KMS-11 (cell line): ENCODE data around the gene RAB40B.

Source experiments
- H2AFZ ChIP-seq: fragments of 200-600 bp; sonication (generic); 2 replicates; pipeline ENCODE4 v1.6.1; 2016; ENCODE audit warnings: antibody characterized with exemption, mixed run types, low read depth
- H3K27ac ChIP-seq: fragments of 200-600 bp; sonication (generic); 2 replicates; pipeline ENCODE4 v1.6.1; 2016; ENCODE audit warnings: mild to moderate bottlenecking, mixed run types
- H3K27me3 ChIP-seq: fragments of 200-600 bp; sonication (generic); 2 replicates; pipeline ENCODE4 v1.6.1; 2017; ENCODE audit warnings: mild to moderate bottlenecking, low read depth, mixed run types, moderate library complexity; ENCODE audit not compliant: insufficient read depth
- H3K36me3 ChIP-seq: fragments of 200-600 bp; sonication (generic); 2 replicates; pipeline ENCODE4 v1.6.1; 2017; ENCODE audit warnings: mild to moderate bottlenecking, mixed run types; ENCODE audit not compliant: insufficient read depth
- H3K4me1 ChIP-seq: fragments of 200-600 bp; sonication (generic); 2 replicates; pipeline ENCODE4 v1.6.1; 2016; ENCODE audit warnings: mild to moderate bottlenecking, low read depth, mixed run types; ENCODE audit not compliant: poor library complexity, severe bottlenecking
- H3K4me2 ChIP-seq: fragments of 200-600 bp; sonication (generic); 2 replicates; pipeline ENCODE4 v1.7.0; 2016; ENCODE audit warnings: mild to moderate bottlenecking, mixed run types
- H3K4me3 ChIP-seq: fragments of 200-600 bp; sonication (generic); IDR thresholded peaks from 2 replicates; pipeline ENCODE4 v1.6.1; 2017; ENCODE audit warnings: low read depth, low read length, mixed read lengths; ENCODE audit not compliant: insufficient read depth
- H3K79me2 ChIP-seq: fragments of 200-600 bp; sonication (generic); 2 replicates; pipeline ENCODE4 v1.6.1; 2016; ENCODE audit warnings: low read depth, mixed run types; ENCODE audit not compliant: insufficient read depth
- H3K9ac ChIP-seq: fragments of 200-600 bp; sonication (generic); 2 replicates; pipeline ENCODE4 v1.6.1; 2016; ENCODE audit warnings: mild to moderate bottlenecking, mixed run types
- H4K20me1 ChIP-seq: fragments of 200-600 bp; sonication (generic); 2 replicates; pipeline ENCODE4 v1.6.1; 2016; ENCODE audit warnings: mild to moderate bottlenecking, mixed run types; ENCODE audit not compliant: insufficient read depth
- TF ChIP-seq, protein P1 (sequence below): fragments of 200-600 bp; sonication (generic); conservative IDR thresholded peaks from 2 replicates; pipeline ENCODE4 v1.6.1; 2017; ENCODE audit warnings: low read depth, mild to moderate bottlenecking, antibody characterized with exemption, low read length, moderate library complexity, mixed read lengths

The RAB40B gene

DNA sequence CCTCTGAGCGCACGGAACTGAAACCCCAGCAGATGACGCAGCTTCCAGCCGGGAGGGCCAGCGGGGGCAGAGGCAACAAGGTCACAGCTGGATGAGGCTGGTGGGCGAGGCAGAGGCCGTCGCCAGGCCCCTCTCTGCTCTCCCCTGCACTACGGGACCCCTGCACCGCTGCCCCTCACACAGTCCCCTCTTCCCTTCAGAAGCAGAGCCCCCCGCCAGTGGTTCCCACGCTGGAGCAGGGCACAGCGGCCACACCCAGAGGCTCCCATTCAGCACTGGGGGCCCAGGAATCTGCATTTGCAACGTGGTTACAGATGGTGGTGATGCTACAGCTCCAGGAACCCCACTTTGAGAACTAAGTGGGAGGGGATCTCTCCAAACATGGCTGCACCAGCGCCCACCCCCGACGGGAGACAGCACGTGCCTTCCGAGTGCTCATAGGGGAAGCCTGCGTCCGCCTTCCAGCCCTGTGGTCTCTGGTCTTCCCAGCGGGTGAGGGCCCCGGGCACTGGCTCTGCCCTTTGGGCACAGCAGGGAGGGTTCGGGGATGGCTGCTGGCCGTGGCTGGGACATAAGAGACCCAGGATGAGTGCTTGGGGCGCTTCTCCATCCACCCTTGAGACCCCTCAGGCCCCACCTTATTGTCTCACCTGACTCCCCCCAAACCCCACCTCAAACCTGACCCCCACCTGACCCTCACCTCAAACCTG, 4.7 kb upstream of the RAB40B start:
- TF ChIP-seq, protein P1, sequence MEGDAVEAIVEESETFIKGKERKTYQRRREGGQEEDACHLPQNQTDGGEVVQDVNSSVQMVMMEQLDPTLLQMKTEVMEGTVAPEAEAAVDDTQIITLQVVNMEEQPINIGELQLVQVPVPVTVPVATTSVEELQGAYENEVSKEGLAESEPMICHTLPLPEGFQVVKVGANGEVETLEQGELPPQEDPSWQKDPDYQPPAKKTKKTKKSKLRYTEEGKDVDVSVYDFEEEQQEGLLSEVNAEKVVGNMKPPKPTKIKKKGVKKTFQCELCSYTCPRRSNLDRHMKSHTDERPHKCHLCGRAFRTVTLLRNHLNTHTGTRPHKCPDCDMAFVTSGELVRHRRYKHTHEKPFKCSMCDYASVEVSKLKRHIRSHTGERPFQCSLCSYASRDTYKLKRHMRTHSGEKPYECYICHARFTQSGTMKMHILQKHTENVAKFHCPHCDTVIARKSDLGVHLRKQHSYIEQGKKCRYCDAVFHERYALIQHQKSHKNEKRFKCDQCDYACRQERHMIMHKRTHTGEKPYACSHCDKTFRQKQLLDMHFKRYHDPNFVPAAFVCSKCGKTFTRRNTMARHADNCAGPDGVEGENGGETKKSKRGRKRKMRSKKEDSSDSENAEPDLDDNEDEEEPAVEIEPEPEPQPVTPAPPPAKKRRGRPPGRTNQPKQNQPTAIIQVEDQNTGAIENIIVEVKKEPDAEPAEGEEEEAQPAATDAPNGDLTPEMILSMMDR: no peak
- H3K27me3 ChIP-seq: no peaks in the 10 kb centered on the region
- H3K27ac ChIP-seq: no peak overlapping the region
- no peaks in the 10 kb centered on the region for H4K20me1 ChIP-seq
- no peak overlapping the region for H3K9ac ChIP-seq
- no peaks in the 10 kb centered on the region for H3K36me3 ChIP-seq
- no peak overlapping the region for H3K4me3 ChIP-seq
- H3K79me2 ChIP-seq: no peaks in the 10 kb centered on the region
- no peak overlapping the region for H2AFZ ChIP-seq
- H3K4me1 ChIP-seq: peaks cover 17% of the 10 kb centered on the region
- H3K4me2 ChIP-seq: no peak overlapping the region

DNA sequence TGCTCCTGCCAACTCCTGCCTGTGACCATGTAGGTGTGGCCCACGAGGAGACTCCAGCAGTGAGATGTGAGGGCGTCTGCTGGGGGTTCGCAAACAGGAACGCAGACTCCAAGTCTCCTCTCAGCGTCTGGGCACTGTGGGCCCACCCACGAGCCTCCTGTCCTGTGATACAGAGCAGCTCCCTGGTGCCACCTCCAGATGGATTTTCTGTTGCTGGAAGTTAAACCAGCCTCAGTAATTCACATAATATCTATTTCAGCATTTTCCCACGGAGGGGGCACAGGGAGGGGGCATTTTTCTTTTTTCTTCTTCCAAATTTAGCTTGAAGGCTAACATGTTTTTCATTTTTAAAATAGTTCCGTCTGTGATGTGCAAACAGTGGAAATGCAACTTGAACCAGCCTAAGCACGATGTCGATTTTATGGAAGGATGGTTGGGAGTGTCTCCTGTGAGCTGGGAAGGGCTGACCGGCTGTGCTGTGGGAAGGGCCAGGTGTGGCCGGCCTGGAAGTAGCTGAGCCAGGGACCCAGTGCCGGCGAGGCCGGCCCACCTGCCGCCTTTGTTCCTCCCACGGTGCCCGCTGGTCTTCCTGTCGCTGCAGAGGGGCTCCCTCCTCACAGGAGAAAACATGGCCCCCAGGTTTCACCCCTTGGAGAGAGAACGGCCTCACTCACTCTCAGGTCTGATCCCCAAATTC, 3.9 kb upstream of the RAB40B start:
- TF ChIP-seq, protein P1: no peak
- Histone ChIP-seq H3K36me3 (no peaks in the 10 kb centered on the region), H2AFZ (no peak overlapping the region), H3K4me2 (no peak overlapping the region), H3K27me3 (no peaks in the 10 kb centered on the region), H4K20me1 (no peaks in the 10 kb centered on the region), H3K79me2 (no peaks in the 10 kb centered on the region), H3K4me1 (peaks cover 9% of the 10 kb centered on the region), H3K4me3 (no peak overlapping the region), H3K27ac (no peak overlapping the region), H3K9ac (no peak overlapping the region)

- Histone ChIP-seq H2AFZ (no peak overlapping the region), H3K79me2 (no peaks in the 10 kb centered on the region), H3K4me2 (peak overlapping the region; percentile 85; the same call in 1 of the 2 replicates), H3K4me1 (no peaks in the 10 kb centered on the region), H3K27ac (no peak overlapping the region), H3K36me3 (no peaks in the 10 kb centered on the region), H4K20me1 (no peaks in the 10 kb centered on the region), H3K4me3 (no peak overlapping the region), H3K9ac (no peak overlapping the region), H3K27me3 (no peaks in the 10 kb centered on the region)
- TF ChIP-seq, protein P1: no peak
Measured at GRCh38 chr17:82699551-82699950, 1.1 kb upstream of the RAB40B start.

- H3K4me3 ChIP-seq: no peak overlapping the region
- peak overlapping the region; percentile 73; the same call in 1 of the 2 replicates for H2AFZ ChIP-seq
- no peaks in the 10 kb centered on the region for H4K20me1 ChIP-seq
- no peaks in the 10 kb centered on the region for H3K36me3 ChIP-seq
- H3K9ac ChIP-seq: no peak overlapping the region
- H3K79me2 ChIP-seq: no peaks in the 10 kb centered on the region
- H3K4me1 ChIP-seq: no peaks in the 10 kb centered on the region
- peak overlapping the region; percentile 85 for H3K4me2 ChIP-seq
- no peak overlapping the region for H3K27ac ChIP-seq
- no peaks in the 10 kb centered on the region for H3K27me3 ChIP-seq
- TF ChIP-seq, protein P1: no peak
Measured at GRCh38 chr17:82698974-82699442, 510 bp upstream of the RAB40B start.
